Endothelial cell of umbilical vein (primary cell): Measurements from ENCODE around the gene C1QTNF2. TPM values are rescaled to one million over a fixed set of nuclear protein-coding genes. Genes with fewer than 3 reads are reported as not detected.

Source experiments
- BruUV-seq: library from RNA; stranded (reverse); fragments of 400-500 nt; replicated peaks from 2 replicates; lab custom pipeline; 2021; lab: Mats Ljungman, UMichigan
- CTCF ChIA-PET: fragments of 300-600, 350-600 bp; sonication (Branson Sonifier 250); formaldehyde crosslinking; loops from one replicate; lab custom pipeline; 2021; ENCODE audit warnings: antibody characterized with exemption, inconsistent platforms; lab: Charles Lee
- POLR2A ChIA-PET: fragments of 300-600, 350-600 bp; sonication (Branson Sonifier 250); formaldehyde crosslinking; loops from one replicate; lab custom pipeline; 2021; ENCODE audit warnings: antibody characterized with exemption, inconsistent platforms; lab: Charles Lee
- DNase-seq: peaks from one replicate; pipeline ENCODE4 v3.0.0-alpha.2; 2011; ENCODE audit warnings: low read depth, low spot score
- FAIRE-seq: peaks from 2 replicates; lab custom pipeline; 2011; peaks lifted over from hg19 to GRCh38; lab: Jason Lieb, UNC
- H2AFZ ChIP-seq: 2 replicates; pipeline ENCODE4 v1.6.0; 2012; ENCODE audit warnings: low read depth, low read length, control low read depth, inconsistent platforms
- H3K27ac ChIP-seq: 2 replicates; pipeline ENCODE4 v1.5.1; 2011; ENCODE audit warnings: low read depth, mild to moderate bottlenecking, control low read depth, low read length, moderate library complexity; ENCODE audit not compliant: insufficient read depth
- H3K27me3 ChIP-seq, 2 experiments: 2 replicates each; pipeline versions ENCODE4 v1.6.0 to v1.6.1; 2011; ENCODE audit warnings: low read length in 2 of 2, mixed read lengths in 1 of 2; ENCODE audit not compliant: control insufficient read depth in 2 of 2, insufficient read depth in 2 of 2
- H3K36me3 ChIP-seq, 2 experiments: 2 replicates in 1 of 2; 3 replicates in 1 of 2; pipeline ENCODE4 v1.5.1; 2011; ENCODE audit warnings: low read length in 2 of 2, mild to moderate bottlenecking in 1 of 2, moderate library complexity in 1 of 2; ENCODE audit not compliant: control insufficient read depth in 2 of 2, insufficient read depth in 2 of 2; ENCODE audit errors: extremely low read depth in 1 of 2
- H3K4me1 ChIP-seq: 3 replicates; pipeline ENCODE4 v1.5.1; 2011; ENCODE audit warnings: mild to moderate bottlenecking, low read length; ENCODE audit not compliant: control insufficient read depth, insufficient read depth; ENCODE audit errors: extremely low read depth
- H3K4me2 ChIP-seq: 2 replicates; pipeline ENCODE4 v1.6.1; 2011; ENCODE audit warnings: low read length, control low read depth, mixed read lengths; ENCODE audit not compliant: insufficient read depth
- H3K4me3 ChIP-seq, 3 experiments: fragments of 200-600 bp in 1 of 3; sonication (generic), shearing (Covaris generic) in 1 of 3; replicated peaks in 1 of 3; 2 replicates each; pipeline ENCODE4 v1.5.1; 2011 to 2016; ENCODE audit warnings: control low read depth in 3 of 3, low read length in 3 of 3, mild to moderate bottlenecking in 2 of 3, inconsistent platforms in 1 of 3, low read depth in 1 of 3, moderate library complexity in 1 of 3; ENCODE audit not compliant: insufficient read depth in 1 of 3
- H3K79me2 ChIP-seq: 2 replicates; pipeline ENCODE4 v1.6.0; 2012; ENCODE audit warnings: low read length, inconsistent platforms; ENCODE audit not compliant: control insufficient read depth, insufficient read depth
- H3K9ac ChIP-seq: replicated peaks from 2 replicates; pipeline ENCODE3; 2011; ENCODE audit warnings: low read length, control low read depth; ENCODE audit not compliant: insufficient read depth; ENCODE audit errors: extremely low read depth
- H3K9me1 ChIP-seq: replicated peaks from 3 replicates; pipeline ENCODE4 v1.6.0; 2011; ENCODE audit warnings: mild to moderate bottlenecking, low read length; ENCODE audit not compliant: control insufficient read depth, insufficient read depth; ENCODE audit errors: extremely low read depth
- H3K9me3 ChIP-seq: replicated peaks from 2 replicates; pipeline ENCODE4 v1.5.1; 2012; ENCODE audit warnings: low read length, inconsistent platforms; ENCODE audit not compliant: control insufficient read depth, insufficient read depth
- H4K20me1 ChIP-seq: replicated peaks from 2 replicates; pipeline ENCODE3; 2011; ENCODE audit warnings: mild to moderate bottlenecking, low read length; ENCODE audit not compliant: control insufficient read depth, insufficient read depth; ENCODE audit errors: extremely low read depth
- EZH2 ChIP-seq: IDR thresholded peaks from 2 replicates; pipeline ENCODE4 v1.6.1; 2012; ENCODE audit warnings: borderline replicate concordance, low read depth, mild to moderate bottlenecking, moderate library complexity, low read length, inconsistent platforms; ENCODE audit not compliant: severe bottlenecking
- FOS ChIP-seq: IDR thresholded peaks from 2 replicates; pipeline ENCODE4 v1.6.1; 2011; ENCODE audit warnings: mild to moderate bottlenecking, low read length, moderate library complexity, borderline replicate concordance; ENCODE audit not compliant: insufficient read depth
- GATA2 ChIP-seq: IDR thresholded peaks from 2 replicates; pipeline ENCODE4 v1.7.0; 2011; ENCODE audit warnings: low read depth, mild to moderate bottlenecking, moderate library complexity, mixed read lengths, low read length; ENCODE audit not compliant: insufficient read length, insufficient read depth
- JUN ChIP-seq: IDR thresholded peaks from 2 replicates; pipeline ENCODE4 v1.6.1; 2011; ENCODE audit warnings: borderline replicate concordance, low read depth; ENCODE audit not compliant: insufficient read length, insufficient read depth
- MAX ChIP-seq: IDR thresholded peaks from 2 replicates; pipeline ENCODE4 v1.6.1; 2011; ENCODE audit not compliant: insufficient read depth, insufficient read length
- MYC ChIP-seq: IDR thresholded peaks from one replicate; pipeline ENCODE4 v1.6.1; 2011; ENCODE audit warnings: mild to moderate bottlenecking, low read depth, low read length
- POLR2A ChIP-seq: IDR thresholded peaks from 2 replicates; pipeline ENCODE4 v1.6.1; 2012; ENCODE audit warnings: low read depth, mild to moderate bottlenecking, control low read depth, low read length
- POLR2AphosphoS5 ChIP-seq: IDR thresholded peaks from 2 replicates; pipeline ENCODE4 v1.6.1; 2012; ENCODE audit warnings: low read depth, mild to moderate bottlenecking, control low read depth, low read length, moderate library complexity; ENCODE audit not compliant: insufficient read depth
- dilution Hi-C: fragments of 300-500 bp; cut with MboI; formaldehyde crosslinking; loops from one replicate; pipeline ENCODE4 v1.15.0; 2019; ENCODE audit warnings: low sequenced_read_pairs; ENCODE audit not compliant: extremely low pct_ligation_motif_present
- intact Hi-C: fragments of 100-400 bp; cut with micrococcal nuclease; formaldehyde crosslinking; loops from one replicate; pipeline ENCODE4 v1.10.0; 2022
- polyA plus RNA-seq, 4 experiments: library from polyadenylated mRNA; depleted of rRNA in 3 of 4; stranded (reverse) in 3 of 4; unstranded in 1 of 4; fragments of >200 nt; gene quantifications; 2 replicates each; pipeline versions ENCODE4 v1.2.1 to v1.2.3, GENCODE V29; 2011 to 2012; ENCODE audit warnings: missing spikeins in 1 of 4
- total RNA-seq: library from RNA; stranded (reverse); gene quantifications from 2 replicates; pipeline ENCODE4 v1.2.3, GENCODE V29; 2021
- TF ChIP-seq, protein P1 (sequence below), 2 donors: IDR thresholded peaks; 1 replicate in 1 of 2; 2 replicates in 1 of 2; pipeline ENCODE4 v1.5.1; 2011; ENCODE audit warnings: low read length in 2 of 2, mild to moderate bottlenecking in 2 of 2, moderate library complexity in 2 of 2, control low read depth in 1 of 2, inconsistent platforms in 1 of 2, low read depth in 1 of 2; ENCODE audit not compliant: insufficient read depth in 1 of 2; ENCODE audit errors: extremely low read depth in 1 of 2

Gene C1QTNF2
- total and polyA plus RNA-seq, 2 donors (not counting 3 experiments of a cell fraction or from before 2014, with no cell fraction given) = 0.52 to 0.53 TPM

DNA sequence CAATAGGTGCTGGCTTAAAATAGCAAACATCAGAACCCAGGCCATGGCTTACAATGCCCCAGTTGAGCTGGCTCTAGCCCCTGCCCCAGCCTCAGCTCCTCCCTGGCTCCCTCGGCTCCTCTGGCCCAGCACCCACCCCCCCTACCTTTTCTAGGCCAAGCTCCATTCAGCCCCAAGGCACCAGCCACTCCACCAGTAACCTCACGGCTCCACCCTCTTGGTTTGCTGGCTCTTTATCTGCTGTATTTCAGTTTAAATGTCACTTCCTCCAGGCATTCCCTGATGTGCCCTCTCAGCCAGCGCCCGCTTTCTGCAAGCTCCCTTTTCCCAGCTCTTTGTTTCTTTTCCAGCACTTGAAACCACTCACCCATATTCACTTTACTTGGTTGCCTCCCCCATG lies 10.6 kb downstream of the C1QTNF2 start:
- no peaks in the 10 kb centered on the region for H3K4me1 ChIP-seq
- no peak for DNase-seq
- H4K20me1 ChIP-seq = no peaks in the 10 kb centered on the region
- no peak overlapping the region for H2AFZ ChIP-seq
- no peaks in the 10 kb centered on the region for H3K36me3 ChIP-seq
- no peaks in the 10 kb centered on the region for H3K79me2 ChIP-seq
- H3K4me3 ChIP-seq = no peak overlapping the region
- intact Hi-C loops = no loop called here
- BruUV-seq = no TSS peak
- H3K27ac ChIP-seq = no peak overlapping the region
- H3K9me3 ChIP-seq = no peaks in the 10 kb centered on the region
- ChIA-PET POLR2A (no interaction called here), CTCF (interaction anchor here (0.5 to 2.0 kb wide), 5 partner anchors 10 to 756 kb away, joined by 3 to 6 read pairs (median 3); partner anchors contain the start of gene C1QTNF2)
- no peak for FAIRE-seq
- no peak overlapping the region for H3K9ac ChIP-seq
- H3K27me3 ChIP-seq = peaks cover 0 to 9% of the 10 kb centered on the region in 2 experiments
- no peaks in the 10 kb centered on the region for H3K9me1 ChIP-seq
- TF ChIP-seq POLR2AphosphoS5 (no peak), JUN (no peak), MYC (no peak), EZH2 (no peak), POLR2A (no peak), GATA2 (no peak), FOS (no peak), MAX (no peak)
- TF ChIP-seq, protein P1, sequence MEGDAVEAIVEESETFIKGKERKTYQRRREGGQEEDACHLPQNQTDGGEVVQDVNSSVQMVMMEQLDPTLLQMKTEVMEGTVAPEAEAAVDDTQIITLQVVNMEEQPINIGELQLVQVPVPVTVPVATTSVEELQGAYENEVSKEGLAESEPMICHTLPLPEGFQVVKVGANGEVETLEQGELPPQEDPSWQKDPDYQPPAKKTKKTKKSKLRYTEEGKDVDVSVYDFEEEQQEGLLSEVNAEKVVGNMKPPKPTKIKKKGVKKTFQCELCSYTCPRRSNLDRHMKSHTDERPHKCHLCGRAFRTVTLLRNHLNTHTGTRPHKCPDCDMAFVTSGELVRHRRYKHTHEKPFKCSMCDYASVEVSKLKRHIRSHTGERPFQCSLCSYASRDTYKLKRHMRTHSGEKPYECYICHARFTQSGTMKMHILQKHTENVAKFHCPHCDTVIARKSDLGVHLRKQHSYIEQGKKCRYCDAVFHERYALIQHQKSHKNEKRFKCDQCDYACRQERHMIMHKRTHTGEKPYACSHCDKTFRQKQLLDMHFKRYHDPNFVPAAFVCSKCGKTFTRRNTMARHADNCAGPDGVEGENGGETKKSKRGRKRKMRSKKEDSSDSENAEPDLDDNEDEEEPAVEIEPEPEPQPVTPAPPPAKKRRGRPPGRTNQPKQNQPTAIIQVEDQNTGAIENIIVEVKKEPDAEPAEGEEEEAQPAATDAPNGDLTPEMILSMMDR (IDR thresholded peaks at IDR 0.05; ENCODE audit: extremely low read depth in 1 of 2, insufficient read depth in 1 of 2, low read depth in 1 of 2, low read length in 2 of 2) = no peak
- dilution Hi-C loops = no loop called here
- H3K4me2 ChIP-seq = no peak overlapping the region
